HG02571 (cell line): ENCODE measurements around the gene MAP1LC3B.

Experiments used
- ATAC-seq: cut with Tn5 transposase; IDR thresholded peaks from one replicate; pipeline ENCODE4 v1.9.1; 2021; ENCODE audit warnings: mild to moderate bottlenecking, moderate library complexity; ENCODE audit not compliant: unreplicated experiment

MAP1LC3B gene

GRCh38 chr16:87425941-87426340, 33.8 kb downstream of the MAP1LC3B start:
- no peak for ATAC-seq

GRCh38 chr16:87426423-87427215, 34.5 kb downstream of the MAP1LC3B start:
- ATAC-seq, result no peak

GRCh38 chr16:87431926-87432325, 39.8 kb downstream of the MAP1LC3B start:
- no peak for ATAC-seq

GRCh38 chr16:87432330-87432915, 40.3 kb downstream of the MAP1LC3B start:
- ATAC-seq, result no peak

DNA sequence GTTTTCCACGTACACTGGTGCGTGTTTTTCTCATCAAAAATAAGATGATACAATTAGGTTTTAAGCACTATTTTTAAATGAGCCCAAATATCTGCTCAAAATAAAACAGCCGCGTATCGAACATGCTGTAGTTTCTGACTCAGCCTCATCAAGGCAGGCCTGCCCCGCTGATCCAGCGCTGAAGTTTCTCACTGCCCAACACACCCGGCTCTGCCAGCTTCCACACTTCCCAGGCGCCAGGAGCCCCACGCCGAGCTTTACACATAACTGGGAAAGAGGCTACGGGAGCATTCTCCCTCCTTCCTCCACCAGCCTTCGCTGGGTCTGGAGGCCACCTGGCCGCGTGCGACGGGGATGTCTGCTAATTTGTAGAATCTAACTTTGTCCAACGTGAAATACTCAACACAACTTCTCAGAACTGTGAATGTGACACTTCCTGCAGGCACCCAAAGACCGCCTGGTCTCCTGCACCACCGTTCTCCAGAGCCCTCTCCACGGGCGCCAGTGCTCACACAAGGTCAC, 42.1 kb downstream of the MAP1LC3B start:
- no peak for ATAC-seq

- ATAC-seq, result no peak
Measured at GRCh38 chr16:87435372-87436224, 43.5 kb downstream of the MAP1LC3B start.

GRCh38 chr16:87436225-87437172, 44.4 kb downstream of the MAP1LC3B start:
- no peak for ATAC-seq

GRCh38 chr16:87437327-87437726, 45.2 kb downstream of the MAP1LC3B start:
- ATAC-seq, result no peak

GRCh38 chr16:87437911-87438610, 45.9 kb downstream of the MAP1LC3B start:
- ATAC-seq, result no peak

DNA sequence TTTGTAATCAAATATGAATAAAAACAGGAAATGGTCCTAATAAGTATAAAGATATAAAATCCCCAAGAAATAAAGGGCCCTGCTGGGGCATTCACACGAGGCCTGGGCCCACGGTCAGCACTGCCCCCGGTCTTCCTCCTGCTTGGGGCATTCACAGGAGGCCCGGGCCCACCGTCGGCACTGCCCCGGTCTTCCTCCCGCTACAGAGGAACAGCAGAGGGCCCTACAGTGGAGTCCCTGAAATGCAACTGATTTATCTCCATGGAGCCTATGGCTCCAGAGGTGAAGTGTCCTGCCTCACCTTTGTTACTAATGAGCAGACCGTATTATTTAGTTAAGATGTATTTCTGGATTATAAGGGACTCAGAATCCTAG, 46.5 kb downstream of the MAP1LC3B start:
- no peak for ATAC-seq

- no peak for ATAC-seq
Measured at GRCh38 chr16:87439926-87440325, 47.8 kb downstream of the MAP1LC3B start.

GRCh38 chr16:87441886-87442580, 49.9 kb downstream of the MAP1LC3B start:
- no peak for ATAC-seq

- ATAC-seq, result no peak
Measured at GRCh38 chr16:87442581-87442966, 50.4 kb downstream of the MAP1LC3B start.

DNA sequence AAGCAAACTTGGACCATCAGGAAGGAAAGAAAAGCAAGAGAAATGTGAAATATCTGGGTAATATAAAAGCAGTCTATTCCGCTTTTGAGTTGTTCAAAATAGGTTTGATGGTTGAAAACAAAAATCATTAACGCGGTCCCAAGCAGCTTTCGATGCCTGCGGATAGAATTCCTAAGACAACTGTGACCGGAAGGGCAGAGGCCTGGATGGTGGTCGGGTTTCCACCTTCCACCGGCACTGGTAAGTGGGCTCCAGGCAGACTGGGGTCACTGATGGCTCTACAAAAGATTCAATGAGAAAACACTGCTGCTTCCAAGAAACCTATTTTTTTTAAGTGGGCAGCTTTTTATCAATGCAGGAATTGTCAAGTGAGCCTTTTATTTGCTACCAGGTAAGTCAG, 50.9 kb downstream of the MAP1LC3B start:
- no peak for ATAC-seq

- ATAC-seq, result no peak
Measured at GRCh38 chr16:87443964-87444363, 51.8 kb downstream of the MAP1LC3B start.

- no peak for ATAC-seq
Measured at GRCh38 chr16:87445486-87445885, 53.4 kb downstream of the MAP1LC3B start.

DNA sequence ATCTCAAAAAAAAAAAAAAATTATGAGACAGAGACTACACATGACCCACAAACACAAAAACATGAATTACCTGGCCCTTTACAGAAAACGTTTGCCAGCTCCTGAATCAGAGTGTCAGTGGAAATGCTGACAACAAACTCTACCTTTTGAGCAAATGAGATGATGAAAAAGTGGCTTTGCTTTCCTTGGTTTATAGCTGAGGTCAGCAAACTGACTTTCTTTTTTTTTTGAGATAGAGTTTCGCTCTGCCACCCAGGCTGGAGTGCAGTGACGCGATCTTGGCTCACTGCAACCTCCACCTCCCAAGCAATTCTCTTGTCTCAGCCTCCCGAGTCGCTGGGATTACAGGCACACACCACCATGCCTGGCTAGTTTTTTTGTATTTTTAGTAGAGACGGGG, 54.3 kb downstream of the MAP1LC3B start:
- ATAC-seq, result no peak

DNA sequence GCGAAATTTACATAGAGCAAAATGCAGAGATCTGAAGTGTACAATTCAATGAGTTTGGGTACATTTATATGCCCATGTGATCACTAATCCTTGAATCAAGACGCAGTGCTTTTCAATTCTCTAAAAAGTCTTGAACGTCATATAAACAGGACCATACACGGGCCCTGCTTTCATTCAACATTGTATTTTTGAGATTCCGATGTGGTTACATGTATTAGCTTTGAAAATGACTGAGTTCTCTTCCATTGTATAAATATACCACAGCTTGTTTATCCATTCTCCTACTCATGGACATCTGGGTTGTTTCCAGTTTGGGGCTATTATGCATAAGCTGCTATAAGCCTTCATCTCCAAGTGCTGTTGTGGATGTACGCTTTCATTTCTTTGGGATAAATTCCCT, 55.2 kb downstream of the MAP1LC3B start:
- no peak for ATAC-seq

GRCh38 chr16:87448866-87449265, 56.7 kb downstream of the MAP1LC3B start:
- no peak for ATAC-seq
